ENCODE results near the gene PITRM1. TPM values are rescaled to one million over a fixed set of nuclear protein-coding genes. Genes with fewer than 3 reads are reported as not detected.

Gene PITRM1
- total RNA-seq, 1 experiment from 2014 or later: 134 TPM

- no peak for DNase-seq (ENCODE audit: low read depth)
Observed at GRCh38 chr10:3141351-3142005, 31.1 kb downstream of the PITRM1 start.

GRCh38 chr10:3140280-3140679 is 32.3 kb downstream of the PITRM1 start:
- no peak for DNase-seq (ENCODE audit: low read depth)

- no peak for DNase-seq (ENCODE audit: low read depth)
Observed at GRCh38 chr10:3139216-3139910, 33.2 kb downstream of the PITRM1 start.

GRCh38 chr10:3137958-3138726 is 34.4 kb downstream of the PITRM1 start:
- DNase-seq (ENCODE audit: low read depth): no peak

GRCh38 chr10:3136763-3137611 is 35.6 kb downstream of the PITRM1 start:
- peak; percentile 85 for DNase-seq (ENCODE audit: low read depth)

- DNase-seq (ENCODE audit: low read depth): no peak
Observed at GRCh38 chr10:3136336-3136735, 36.2 kb downstream of the PITRM1 start.

GRCh38 chr10:3135006-3135405 is 37.6 kb downstream of the PITRM1 start:
- DNase-seq (ENCODE audit: low read depth): no peak

- DNase-seq (ENCODE audit: low read depth): no peak
Observed at GRCh38 chr10:3133948-3134347, 38.6 kb downstream of the PITRM1 start.

GRCh38 chr10:3132036-3133025 is 40.3 kb downstream of the PITRM1 start:
- peak; percentile 31 for DNase-seq (ENCODE audit: low read depth)

GRCh38 chr10:3131098-3131497 is 41.5 kb downstream of the PITRM1 start:
- peak; percentile 78 for DNase-seq (ENCODE audit: low read depth)

GRCh38 chr10:3129581-3130340 is 42.8 kb downstream of the PITRM1 start:
- no peak for DNase-seq (ENCODE audit: low read depth)

GRCh38 chr10:3128379-3129130 is 44.0 kb downstream of the PITRM1 start:
- no peak for DNase-seq (ENCODE audit: low read depth)

- no peak for DNase-seq (ENCODE audit: low read depth)
Observed at GRCh38 chr10:3127921-3128320, 44.7 kb downstream of the PITRM1 start.

GRCh38 chr10:3126741-3127346 is 45.7 kb downstream of the PITRM1 start:
- DNase-seq (ENCODE audit: low read depth): no peak

GRCh38 chr10:3126249-3126648 is 46.3 kb downstream of the PITRM1 start:
- DNase-seq (ENCODE audit: low read depth): no peak

GRCh38 chr10:3125527-3126170 is 46.9 kb downstream of the PITRM1 start:
- DNase-seq (ENCODE audit: low read depth): no peak

GRCh38 chr10:3124412-3125175 is 48.0 kb downstream of the PITRM1 start:
- DNase-seq (ENCODE audit: low read depth): no peak
